GM18498 (cell line): ENCODE results near the gene EHD4.

Experiments used
- ATAC-seq: cut with Tn5 transposase; IDR thresholded peaks from one replicate; pipeline ENCODE4 v1.9.1; 2021; ENCODE audit warnings: mild to moderate bottlenecking, moderate library complexity; ENCODE audit not compliant: unreplicated experiment

Gene EHD4

DNA sequence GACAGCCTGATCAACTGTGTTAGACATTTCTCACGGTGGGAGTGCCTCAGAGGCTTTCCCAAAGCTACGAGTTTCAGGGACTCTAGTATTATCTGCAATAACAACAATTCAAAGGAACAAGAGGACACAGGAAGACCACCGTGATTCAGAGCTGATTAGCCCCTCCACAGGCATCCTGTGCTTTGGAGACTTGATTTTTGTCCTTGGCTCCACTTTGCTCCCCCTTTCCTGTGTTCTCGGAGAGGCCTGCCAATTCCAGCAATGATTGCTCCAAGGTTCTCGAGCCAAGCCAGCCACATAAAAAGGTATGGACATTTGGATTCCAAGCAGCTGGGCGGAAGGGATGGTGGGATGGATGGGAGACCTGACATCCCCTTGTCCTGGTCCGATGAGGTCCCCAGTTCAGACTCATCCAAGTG lies 14.3 kb downstream of the EHD4 start:
- ATAC-seq: no peak

DNA sequence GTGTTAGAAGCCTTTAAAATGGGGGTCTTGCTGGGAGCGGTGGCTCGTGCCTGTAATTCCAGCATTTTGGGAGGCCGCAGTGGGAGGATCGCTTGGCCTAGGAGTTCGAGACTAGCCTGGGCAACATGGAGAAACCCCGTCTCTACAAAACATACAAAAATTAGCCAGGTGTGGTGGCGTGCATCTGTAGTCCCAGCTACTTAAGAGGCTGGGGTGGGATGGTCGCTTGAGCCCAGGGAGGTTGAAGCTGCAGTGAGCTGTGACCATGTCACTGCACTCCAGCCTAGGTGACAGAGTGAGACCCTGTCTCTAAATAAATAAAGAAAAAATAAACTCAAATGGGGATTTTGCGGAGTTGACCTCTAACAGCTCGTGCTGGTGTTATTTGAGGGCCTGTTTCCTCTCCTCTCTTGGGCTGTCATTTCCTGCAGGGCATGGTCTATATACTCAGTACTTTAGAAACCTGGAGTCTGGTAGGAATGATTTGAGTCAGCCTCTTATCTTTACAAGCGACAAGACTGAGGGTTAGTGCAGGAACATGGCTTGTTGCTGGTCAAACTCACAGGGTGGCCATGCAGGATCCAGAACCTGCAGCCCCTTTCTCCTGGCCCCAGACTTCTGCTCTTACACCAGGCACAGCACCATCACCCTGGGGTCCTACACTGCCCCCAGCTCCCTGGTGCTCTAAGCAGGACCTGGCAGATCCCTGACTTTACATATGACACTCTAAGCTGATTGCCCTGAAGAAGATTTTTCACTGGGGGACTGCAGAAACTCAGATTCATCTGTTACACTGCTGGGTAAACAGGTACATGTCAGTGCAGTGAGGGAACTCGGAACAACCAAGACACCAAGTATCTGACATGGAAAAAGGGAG lies 15.1 kb downstream of the EHD4 start:
- peak; percentile 71 for ATAC-seq

DNA sequence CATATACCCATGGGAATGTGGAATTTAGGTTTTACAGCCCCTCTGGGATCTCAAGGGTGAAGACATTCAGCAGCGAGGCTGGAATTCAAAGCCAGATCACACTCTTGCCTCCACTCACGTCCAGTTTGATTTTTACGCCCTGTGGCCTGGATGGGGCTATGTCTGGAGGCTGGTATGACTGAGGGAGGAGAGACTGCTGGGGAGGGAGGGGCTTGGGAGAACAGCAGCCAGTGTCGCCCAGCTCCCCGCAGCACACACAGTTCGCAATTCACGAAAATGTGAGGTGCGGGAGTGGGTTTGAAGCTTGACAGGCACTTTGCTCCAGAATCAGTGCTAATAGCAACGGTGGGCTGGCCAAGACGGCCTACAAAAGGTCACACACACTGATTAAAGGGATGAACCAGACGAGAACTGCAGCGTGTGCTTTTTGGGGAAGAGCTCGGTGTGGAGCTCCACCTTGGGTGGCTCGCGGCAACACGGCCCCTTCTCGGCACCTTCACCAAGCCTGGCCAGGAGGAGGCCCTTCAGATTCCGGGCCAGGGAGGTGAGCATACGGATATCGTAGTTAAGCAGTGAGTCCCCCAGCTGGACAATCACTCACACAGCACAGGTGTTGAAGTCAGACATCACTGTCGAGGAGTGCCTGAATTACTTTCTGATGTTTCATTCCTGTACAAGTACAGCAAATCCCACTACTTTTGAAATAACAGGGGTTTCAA lies 16.4 kb downstream of the EHD4 start:
- ATAC-seq: no peak

DNA sequence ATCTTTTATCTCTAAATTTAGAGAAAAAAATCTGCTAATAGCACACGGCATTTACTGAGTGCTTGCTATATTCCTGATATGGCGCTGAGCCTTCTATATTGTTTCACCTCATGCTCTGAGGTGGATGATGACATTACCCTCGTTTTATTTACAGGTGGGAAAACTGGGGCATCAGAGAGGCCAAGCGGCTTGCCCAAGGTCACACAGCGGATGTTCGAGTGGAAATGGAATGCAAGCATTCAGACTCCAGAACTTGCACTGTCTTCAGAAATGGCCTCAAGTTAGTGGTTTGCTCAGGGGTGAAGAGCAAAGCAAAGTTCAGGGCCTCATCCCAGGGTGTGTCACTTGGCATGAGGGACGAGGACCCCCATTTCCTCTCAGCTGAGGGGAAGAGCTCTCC lies 17.3 kb downstream of the EHD4 start:
- ATAC-seq: no peak

DNA sequence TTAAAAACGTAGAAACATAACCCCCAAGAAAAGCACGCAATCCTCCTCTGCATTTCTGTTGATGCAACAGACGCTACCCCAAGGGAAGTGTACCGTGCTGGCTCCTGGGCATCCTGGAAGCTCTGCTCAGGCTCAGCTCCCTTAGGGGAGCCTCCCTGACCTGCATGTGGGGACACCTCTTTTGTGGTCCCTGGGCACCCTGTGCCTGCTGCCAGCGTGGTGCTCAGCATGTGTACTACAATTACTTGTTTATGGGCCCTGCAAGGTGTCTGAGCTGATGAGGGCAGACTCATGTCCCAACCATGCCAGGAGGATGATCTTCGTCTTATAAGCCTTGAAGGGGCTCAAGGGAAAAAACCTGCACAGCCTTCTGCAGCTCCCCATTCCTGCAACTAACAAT lies 18.3 kb downstream of the EHD4 start:
- no peak for ATAC-seq

DNA sequence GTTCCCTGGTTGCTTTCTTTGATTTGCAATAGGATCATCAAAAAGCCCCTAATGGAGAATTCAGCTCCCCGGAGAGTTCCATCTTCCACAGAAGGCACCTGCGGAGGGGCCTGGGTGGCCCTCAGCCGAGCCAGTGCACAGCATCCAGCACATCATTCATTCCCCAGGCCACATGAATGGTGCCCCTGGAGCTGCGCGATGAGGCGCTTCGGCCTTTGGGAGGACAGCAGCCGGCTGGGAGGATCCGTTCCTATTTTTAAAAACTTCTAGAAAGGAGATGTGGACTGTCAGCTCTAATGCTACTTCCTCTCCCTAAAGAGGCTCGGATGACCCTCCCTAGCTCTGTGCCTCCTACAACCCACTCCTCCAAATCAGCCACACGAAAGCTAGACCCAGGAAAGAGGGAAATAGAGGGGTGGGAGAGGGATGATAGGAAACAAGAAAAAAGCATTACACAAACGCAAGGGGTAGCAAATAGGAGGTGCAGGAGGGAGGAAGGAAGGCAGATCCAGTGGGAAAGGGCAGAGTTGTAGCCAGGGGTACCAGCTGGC lies 20.3 kb downstream of the EHD4 start:
- ATAC-seq: no peak

DNA sequence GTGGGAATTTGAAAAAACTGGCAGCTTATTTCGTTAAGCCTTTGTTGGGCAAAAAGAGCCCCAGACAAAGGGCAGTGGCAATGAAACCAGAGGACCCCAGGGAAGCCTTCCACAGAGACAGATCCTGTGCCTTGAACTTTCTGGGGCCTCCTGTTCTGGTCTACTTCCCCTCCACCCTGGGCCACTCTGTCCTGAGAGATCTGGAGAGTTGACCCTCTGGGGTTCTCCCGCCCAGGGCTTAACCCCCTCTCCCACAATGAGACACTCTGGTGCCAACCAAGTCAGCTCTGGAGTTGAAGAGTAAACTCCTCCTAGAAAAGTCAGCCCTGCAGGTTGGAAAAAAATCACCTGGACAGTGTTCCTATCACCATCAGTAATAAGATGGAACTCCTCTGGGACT lies 20.8 kb downstream of the EHD4 start:
- ATAC-seq: no peak

DNA sequence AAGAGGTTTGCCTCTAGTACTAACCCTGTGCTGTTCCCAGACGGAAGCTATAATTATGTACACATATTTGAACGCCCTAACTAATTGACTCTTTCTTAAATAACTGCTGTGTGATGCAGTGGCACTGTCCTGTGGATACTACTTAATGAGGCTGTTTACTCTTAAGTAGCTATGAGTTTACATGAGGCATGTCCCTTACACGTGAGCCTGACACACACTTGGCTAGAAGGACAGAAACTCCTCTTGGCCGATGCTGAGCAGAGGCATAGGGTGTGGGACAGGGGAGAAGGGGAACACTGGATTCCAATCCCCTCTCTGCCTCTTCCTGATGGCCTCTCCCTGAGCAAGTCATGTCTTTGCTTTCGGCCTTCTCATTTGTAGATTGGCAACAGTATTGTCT lies 21.9 kb downstream of the EHD4 start:
- ATAC-seq: no peak

DNA sequence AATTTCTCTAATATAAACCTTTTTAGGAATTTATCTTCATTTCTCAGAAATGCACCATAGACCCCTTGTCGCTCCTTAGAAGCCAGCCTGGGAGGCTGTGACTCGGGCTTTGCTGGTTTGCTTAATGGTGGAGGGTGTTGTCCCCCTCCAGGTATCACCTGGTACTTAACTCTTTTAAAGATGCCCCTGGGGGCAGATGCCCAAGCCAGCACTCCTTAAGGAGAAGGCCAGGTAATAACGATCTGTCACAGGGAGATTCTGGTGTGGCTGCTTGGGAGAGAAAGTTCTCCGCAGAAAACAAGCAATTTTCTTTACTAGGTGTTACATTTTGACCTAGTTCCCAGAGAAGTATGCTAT lies 22.3 kb downstream of the EHD4 start:
- no peak for ATAC-seq

DNA sequence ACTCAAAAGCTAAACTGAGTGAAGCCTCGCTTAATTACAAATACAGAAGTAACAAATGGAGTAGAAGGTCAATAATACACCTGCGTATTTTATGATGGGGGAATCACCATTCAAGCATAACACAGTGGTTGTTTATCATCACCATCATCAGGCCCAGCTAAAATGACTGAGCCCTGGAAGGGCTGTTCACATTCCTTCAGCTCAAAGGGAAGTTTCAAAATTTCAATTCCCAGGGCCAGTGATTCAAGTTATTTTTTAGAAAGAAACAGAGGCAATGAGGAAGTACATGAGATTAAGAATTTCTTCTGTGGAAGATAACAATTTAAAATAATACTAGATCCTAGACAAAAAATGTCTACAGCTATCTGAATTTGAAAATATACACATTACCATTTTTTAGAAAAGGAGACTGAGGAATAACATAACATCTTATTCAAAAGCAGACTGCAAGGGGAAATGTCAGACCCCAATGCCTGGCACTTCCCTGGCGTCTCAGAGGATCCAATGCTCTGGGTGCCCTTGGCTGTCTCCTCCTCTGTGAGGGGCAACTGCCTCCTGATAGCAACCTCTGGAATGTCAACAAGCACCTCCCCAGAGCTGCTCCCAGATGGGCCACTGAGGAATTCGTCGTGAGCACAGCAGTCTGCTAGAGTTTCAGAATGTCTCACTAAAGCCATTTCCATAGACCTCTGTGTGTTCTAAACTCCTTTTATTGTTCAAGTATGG lies 22.8 kb downstream of the EHD4 start:
- ATAC-seq: no peak

DNA sequence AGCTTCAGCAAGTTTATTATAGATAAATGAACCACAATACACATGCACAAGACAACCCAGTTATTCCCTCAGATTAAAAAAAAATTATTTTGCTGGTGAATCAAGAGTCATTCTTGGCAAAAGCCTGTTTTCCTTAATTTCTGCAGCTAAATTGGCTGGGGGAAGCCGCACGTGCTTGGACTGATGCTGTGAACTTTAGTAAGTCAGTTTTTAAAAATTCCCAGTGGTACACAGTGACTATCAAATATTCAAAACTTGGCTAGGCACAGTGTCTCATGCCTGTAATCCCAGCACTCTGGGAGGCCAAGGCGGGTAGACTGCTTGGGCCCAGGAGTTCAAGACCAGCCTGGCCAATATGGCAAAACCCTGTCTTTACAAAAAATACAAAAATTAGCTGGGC lies 23.9 kb downstream of the EHD4 start:
- ATAC-seq: no peak

DNA sequence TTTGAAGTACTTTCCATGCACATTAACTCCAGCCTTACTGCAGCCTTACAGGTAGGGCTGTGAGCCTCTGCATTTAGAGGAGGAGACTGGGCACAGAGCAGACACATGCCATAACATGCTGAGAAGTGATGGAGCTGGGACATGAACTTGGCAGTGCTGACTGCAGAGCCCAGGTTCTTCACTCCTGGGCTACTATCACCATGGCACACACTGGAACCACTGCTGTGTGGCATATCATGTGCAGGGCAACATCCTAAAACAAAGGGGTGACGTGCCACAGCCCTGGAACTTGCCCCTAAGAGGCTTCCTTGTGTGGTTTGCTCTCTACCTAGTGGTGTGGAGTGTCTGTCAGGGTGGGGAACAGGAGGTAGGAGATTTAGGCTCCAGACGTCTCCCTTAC lies 25.4 kb downstream of the EHD4 start:
- ATAC-seq: no peak

DNA sequence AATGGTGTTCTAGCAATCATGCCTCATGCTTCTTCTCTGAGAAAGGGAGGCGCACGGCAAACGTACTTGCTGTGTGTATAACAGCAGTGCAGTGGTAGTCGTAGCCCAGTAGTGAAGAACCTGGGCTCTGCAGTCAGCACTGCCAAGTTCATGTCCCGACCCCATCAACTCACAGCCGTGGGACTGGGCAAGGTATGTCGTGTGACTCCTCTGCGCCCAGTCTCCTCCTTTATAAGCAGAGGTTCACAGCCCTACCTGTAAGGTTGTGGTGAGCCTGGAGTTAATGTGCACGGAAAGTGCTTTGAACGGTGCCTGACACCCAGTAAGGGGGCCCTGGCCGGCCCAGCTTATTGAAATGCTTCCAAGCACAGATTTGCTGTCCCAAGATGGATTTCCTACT lies 26.6 kb downstream of the EHD4 start:
- ATAC-seq: no peak

DNA sequence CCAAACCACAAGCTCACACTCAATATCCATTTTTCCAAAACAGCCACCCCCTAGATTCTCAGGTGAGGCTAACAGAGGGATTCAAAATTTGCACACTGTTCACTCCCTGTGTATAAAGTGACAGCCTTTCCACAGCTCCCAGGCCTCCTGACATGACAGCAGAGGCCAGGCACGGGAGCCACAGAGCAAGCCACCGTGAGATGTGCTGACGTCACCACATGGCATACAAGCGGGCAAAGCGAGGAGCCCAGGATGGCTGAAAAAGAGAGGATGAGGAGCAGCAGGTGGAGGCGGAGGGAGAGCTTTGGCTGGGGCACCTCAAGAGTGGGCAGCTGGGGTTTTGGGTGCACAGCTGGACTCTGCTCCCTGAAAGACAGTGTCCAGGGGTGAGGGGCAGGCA lies 27.1 kb downstream of the EHD4 start:
- ATAC-seq: no peak

DNA sequence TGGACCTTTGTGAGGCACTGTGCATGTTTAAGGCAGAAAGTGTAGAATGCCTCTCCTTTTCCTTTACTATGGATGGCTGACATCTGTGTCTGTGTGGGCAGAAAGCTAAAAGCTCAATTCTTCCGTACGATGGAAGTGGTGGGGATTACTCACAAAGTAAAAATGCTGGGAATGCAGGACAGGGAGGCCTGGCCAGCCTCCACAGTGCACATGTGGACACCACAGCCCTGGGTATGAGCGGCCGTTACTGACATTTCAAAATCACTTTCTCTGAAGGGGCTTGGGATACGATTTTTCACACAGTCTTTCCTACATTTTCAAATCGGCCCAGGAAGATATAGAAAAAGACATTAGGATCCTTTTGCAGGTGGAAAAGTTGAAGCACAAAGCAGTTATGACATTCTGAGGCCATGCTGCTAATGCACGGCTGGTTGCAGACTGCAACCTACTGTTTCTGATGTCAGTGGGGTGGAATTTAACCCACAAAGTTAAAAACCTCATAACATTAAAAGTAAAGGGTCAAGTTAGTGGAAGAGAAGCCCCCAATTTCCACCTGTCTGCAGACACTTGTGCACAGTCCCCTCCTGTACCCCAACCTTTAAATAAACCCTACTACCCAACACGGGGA lies 27.9 kb downstream of the EHD4 start:
- ATAC-seq: no peak

DNA sequence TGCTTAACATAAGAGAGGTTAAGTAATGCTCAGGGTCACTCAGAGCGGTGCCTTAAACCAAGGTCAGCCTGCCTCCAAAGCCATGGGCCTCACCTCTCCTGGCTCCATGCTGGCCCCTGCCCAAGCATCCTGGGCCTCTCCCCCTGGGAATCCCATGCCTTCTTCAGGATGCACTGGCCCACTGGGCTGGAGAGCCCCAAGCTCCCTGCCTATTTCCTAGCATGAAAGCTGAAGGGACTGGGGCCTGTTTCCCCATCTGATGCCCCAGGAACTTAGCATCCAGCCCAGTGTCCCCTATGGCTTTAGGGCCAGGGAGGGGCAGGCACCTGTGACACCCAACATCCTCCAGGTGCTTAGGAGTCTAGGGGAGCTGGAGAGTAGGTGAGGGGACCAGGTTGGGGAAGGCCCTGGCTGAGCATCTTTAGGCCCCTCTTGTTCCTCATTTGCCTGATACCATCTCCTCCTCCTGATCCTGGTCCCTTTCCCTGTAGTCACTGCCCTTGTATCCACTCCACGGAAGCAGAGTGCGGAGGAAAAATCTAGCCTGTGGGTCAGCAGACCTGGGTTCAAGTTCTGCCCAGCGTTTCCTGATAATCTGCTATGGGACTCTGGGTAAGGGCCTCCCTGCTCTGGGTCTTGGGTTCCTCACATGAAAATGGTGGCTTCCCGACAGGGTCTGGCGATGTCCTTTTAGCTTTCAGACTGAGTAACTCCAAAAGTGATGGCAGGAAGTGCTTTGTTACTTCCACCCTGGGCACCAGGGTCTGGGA lies 28.6 kb downstream of the EHD4 start:
- no peak for ATAC-seq

DNA sequence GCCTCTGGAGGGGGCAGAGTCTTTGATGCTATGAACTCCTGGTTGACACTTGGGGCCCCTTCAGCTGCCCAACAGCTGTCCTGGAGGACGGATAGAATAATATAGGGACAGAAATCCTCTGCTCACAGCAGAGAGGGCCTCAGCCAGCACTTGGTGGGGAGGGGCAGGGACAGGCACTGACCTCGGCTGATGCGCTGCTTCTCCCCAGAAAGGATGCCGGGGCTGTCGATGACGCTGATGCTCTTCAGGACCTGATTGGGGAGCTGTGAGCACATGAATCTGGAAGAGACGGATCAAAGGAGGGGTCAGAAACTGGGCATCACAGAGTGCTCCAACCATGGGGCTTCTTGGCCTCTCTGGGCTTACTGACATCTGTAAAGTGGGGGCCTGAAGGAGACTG lies 29.5 kb downstream of the EHD4 start:
- no peak for ATAC-seq

DNA sequence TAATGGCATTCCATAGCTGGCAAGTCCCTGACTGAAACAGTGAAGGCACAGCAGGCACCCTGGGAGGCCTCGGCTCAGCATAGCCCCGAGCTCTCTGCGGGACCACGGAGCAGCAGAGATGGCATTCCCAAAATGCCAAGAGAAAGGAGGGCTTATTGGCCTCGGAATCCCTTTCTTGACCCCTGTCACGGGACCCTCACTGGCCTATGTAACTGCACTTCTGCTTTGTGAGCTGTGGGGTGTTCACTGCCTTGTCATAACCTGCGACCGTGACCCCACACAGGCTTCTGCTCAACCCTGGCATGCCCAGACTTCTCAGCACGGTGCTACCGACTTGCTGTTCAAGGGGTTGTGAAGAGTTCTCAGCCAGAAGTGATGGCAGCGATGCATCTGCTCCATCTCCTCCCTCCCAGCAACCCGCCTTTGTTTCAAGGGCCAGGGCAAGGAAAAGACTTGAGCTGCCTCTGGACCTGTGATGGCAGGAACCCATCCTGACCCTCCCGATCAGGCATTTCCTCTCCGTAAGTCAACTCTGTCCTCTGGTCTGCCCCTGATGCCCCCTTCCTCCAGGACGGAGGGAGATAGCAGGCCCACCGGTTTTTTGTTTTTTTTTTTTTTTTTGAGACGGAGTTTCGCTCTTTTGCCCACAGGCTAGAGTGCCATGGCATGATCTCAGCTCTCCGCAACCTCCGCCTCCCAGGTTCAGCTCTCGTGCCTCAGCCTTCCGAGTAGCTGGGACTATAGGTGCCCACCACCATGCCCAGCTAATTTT lies 30.5 kb downstream of the EHD4 start:
- ATAC-seq: no peak

DNA sequence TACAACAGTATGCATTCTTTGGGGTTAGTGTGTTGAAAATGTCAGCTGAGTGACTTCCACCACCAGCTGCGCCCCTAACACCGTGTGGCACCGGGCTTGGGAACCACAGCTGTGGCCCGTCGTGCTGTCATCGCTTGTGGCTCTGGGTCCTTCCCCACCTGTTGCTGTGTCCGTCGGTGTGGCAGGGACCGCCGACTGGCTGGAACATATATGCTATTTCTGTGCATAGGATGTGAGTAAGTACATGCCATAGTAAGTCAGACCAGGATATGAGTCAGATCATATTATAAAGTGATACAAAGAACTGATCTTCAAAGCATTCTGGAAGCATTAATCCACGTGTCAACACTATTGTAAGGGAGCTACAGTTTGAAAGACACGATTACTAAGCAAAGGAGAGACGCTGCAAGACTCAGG lies 31.9 kb downstream of the EHD4 start:
- no peak for ATAC-seq

DNA sequence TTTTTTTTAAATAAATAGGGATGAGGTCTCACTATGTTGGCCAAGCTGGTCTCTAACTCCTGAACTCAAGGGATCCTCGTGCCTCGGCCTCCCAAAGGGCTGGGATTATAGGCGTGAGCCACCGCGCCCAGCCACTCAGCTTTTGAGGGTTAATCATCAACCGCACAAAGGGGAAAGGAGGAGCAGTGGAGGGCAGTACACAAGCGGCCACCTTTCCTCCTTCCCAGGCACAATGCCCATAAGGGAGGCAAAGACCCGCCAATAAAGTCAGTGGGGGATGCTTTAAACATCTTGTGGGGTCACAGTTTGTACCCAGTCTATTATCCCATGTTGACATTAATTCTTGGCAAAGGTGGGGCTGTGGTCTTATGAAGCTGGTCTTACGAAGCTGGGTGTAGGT lies 32.4 kb downstream of the EHD4 start:
- ATAC-seq: no peak
